Hematopoietic multipotent progenitor cell (in vitro differentiated cells): ENCODE measurements around the gene BAG2. TPM values are rescaled to one million over a fixed set of nuclear protein-coding genes. Genes with fewer than 3 reads are reported as not detected.

Experiments used
- DNase-seq, 3 donors: peaks; one replicate each; pipeline ENCODE4 v3.0.0-alpha.2; 2011 to 2015; ENCODE audit warnings: low read depth in 2 of 3, low spot score in 2 of 3
- total RNA-seq: library from RNA; depleted of rRNA; stranded (reverse); fragments of >200 nt; gene quantifications from one replicate; pipeline ENCODE4 v1.2.3, GENCODE V29; 2012

BAG2 gene
- total RNA-seq, 1 donor, result 2.2 TPM

- DNase-seq, result no peak
Observed at GRCh38 chr6:57173886-57174510, 1.9 kb downstream of the BAG2 start.

- no peak for DNase-seq
Observed at GRCh38 chr6:57174511-57174907, 2.4 kb downstream of the BAG2 start.

- no peak for DNase-seq
Observed at GRCh38 chr6:57177545-57178265, 5.6 kb downstream of the BAG2 start.

GRCh38 chr6:57180596-57180995, 8.5 kb downstream of the BAG2 start:
- no peak for DNase-seq

- no peak for DNase-seq
Observed at GRCh38 chr6:57182017-57182432, 9.9 kb downstream of the BAG2 start.

DNA sequence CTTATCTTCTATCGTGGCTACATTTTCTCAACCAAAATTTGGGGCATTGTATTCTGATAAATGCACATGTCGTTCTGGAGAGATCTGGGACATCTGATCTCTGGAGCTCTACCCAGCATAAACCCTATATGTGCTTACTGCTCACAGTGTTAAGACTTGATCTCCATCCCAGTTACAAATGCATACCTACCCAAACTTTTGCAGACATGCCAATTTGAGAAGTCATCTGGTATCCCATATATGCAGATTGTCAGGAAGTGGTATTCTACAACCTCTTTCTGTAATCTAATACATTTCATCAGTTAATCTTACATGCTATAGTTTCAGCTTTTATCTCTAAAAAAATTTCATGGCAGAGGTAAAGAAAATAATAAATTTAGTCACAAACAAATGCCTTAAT, 11.2 kb downstream of the BAG2 start:
- no peak for DNase-seq

DNA sequence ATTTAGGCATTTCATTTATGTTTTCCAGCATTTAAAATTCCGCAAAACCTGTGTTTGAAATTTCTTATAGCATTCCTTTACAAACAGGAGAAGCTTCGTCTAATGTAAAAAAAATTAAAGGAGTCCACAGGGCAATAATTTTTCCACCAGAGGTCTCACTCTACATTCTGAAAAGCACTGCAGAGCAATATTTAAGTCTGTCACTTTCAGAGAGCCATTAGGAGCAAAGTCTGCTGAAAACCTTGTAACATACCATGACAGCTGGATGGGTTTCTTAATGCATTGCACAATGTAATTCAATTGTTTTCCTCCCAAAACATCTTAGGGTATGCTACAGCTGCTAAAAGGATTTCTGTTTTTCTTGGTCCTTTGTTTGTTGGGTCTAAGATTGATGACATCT, 18.0 kb downstream of the BAG2 start:
- peak in 1 of 3 donors; percentile 23 for DNase-seq

DNA sequence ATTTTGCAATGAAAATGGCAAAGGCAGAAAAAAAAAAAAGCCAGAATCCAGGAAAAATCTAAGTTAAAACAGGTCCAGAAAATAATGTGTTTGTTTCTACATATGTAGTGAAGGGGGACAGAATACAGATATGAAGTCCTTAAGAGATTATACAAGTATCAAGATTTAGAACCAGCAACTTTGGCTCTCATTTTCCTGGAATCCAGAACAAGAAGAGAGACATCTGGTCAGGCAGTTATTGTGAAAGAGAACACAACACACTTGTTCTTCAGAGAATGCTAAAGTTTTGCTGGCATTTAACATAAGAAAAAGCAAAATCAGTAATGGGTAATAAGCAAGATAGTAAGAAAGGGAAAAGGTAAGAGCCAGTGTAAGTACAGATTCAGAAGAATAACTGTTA, 21.1 kb downstream of the BAG2 start:
- DNase-seq, result no peak

DNA sequence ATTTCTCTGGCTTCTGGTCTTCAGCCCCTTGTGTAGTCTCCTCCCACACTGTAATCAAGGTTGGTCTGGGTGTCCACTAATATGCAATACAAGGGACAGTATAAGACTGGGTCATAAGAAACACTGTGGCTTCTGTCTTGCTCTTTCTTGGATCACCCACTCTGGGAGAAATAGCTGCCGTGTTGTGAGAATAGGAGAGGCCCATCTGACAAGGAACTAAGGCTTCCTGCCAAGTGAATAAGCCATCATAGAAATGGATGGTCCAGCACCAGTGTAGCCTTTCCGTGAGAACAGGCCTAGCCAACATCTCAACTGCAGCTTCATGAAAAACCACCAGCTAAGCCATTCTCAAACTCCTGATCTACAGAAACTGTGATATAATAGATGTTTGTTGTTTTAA, 23.3 kb downstream of the BAG2 start:
- DNase-seq, result no peak

GRCh38 chr6:57198926-57199636, 27.0 kb downstream of the BAG2 start:
- no peak for DNase-seq

DNA sequence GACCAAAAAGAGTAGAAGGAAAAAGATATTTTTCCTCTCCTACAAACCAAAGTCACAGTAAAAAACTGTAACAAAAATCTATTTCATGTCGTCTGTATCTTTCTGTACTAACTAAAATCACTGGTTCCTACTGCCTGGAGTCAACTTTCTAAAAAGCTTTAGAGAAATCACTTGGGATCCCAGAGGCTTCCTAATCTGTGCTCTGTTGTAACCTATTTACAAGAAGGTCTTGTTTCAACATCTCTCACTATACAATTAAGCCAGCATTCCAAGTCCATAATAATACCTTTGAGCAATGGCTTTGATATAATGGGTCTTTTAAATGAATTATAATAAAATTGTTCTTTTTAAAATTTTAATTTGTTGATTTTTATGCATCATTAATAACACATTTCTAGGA, 29.6 kb downstream of the BAG2 start:
- no peak for DNase-seq

DNA sequence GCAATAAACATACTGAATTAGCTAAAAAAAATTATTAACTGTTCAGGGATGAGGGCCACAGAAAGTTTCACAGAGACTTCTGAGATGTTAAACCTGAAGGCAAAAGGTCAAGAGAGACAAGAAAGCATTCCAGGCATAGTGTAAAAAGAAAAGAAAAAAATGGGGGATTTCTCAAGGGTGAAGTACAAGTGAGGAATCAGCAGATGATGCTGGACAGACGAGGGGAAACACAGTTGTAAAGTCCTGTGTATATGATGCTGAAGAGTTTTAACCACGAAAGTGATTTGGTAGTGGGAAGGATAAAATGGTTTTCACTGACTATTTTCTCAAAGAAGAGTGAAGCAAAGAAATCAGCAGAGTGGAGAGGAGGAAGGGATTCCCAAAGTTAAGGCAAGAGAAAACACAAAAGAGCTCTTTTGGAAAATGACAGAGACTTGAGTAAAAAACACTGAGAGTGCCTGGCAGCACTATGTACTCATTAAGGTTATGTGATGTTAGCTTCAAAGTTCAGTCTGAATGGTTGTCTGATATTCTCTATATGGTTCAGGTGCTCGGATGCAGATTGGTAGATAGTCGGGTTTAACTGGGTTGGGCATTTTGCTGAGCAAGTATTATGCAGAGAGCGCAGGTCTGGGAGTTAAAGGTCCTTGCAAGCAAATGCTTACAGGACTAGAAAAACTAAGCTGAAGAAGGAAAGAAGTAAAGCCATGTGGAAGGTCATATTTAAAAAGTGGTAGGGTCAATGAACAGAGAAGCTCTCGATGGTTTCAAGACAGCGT, 33.6 kb downstream of the BAG2 start:
- no peak for DNase-seq

DNA sequence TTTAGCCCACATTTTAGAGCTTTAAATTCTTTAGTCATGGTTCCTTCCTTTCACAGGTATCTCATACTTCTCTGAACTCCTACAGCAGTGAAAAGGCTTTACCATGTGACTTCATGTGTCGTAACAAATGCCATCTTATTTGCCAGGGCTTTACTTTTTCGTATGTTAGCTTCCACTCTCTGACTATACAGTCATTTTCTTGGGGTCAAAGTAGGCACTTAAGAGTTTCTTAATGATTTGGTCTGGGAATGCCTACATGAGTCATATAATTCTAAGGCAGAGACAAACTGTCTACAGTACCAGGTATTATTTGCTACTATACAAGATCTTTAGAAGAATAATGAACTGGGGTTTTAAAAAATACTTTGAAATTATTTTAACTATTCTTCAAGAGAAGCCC, 35.0 kb downstream of the BAG2 start:
- no peak for DNase-seq

- no peak for DNase-seq
Observed at GRCh38 chr6:57207872-57208271, 35.7 kb downstream of the BAG2 start.

DNA sequence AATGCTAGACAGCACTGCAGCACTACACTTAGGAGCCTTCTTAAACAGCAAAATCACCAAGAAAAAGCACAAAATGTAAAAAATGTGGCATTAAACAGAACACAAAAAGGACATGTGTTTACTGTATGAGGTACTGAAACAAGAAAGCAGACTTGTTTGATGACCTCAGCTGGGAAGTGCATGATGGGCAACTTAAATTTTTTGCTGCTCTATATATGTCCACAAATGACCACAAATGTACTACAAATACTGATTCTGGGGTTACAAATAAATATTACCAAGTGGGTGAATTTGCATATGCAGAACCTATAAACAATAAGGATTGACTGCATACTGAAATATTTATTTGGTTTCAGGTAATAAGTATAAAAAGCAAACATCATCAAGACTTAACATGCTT, 36.9 kb downstream of the BAG2 start:
- DNase-seq, result no peak

- DNase-seq, result no peak
Observed at GRCh38 chr6:57210060-57210459, 37.9 kb downstream of the BAG2 start.

- DNase-seq, result no peak
Observed at GRCh38 chr6:57215260-57215659, 43.1 kb downstream of the BAG2 start.

- no peak for DNase-seq
Observed at GRCh38 chr6:57216235-57217101, 44.3 kb downstream of the BAG2 start.

DNA sequence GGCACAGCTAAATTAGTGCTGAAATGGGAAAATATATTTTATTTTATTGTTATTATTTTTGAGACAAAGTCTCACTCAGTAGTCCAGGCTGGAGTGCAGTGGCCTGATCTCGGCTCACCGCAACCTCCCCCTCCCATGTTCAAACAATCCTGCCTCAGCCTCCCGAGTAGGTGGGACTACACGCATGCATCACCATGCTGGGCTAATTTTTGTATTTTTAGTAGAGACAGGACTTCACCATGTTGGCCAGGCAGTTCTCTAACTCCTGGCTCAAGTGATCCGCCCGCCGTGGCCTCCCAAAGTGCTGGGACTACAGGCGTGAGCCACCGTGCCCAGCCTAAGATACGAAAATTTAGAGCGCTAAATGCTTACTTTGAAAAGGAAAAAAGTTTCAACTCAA, 45.1 kb downstream of the BAG2 start:
- DNase-seq, result no peak

DNA sequence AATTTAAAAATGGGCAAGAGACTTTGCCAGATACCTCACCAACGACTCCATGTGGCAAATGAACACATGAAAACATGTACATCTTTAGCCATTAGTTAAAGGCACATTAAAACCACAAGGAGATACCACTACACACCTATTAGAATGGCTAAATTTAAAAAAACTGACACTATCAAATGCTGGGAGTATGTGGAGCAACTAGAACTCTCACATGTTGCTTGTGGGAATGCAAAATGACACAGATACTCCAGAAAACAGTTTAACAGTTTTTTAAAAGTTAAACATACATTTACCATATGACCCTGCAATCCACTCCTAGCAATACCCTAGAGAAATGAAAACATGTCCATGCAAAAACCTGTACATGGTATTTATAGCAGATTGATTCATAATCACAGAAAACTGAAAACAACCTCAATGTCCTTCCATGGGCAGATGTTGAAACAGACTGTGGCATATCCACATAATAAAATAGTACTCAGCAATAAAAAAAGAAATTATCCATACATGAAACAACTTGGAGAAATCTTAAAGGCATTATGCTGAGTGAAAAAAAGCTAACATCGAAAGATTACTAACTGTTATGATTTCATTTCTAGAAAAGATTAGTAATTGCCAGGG, 48.1 kb downstream of the BAG2 start:
- no peak for DNase-seq
